Jurkat, Clone E6-1 (cell line): ENCODE measurements around the gene CYLD.

ENCODE experiments used
- DNase-seq: peaks from one replicate; pipeline ENCODE4 v3.0.0-alpha.2; 2011; ENCODE audit warnings: low read depth, low spot score
- H3K4me3 ChIP-seq: 2 replicates; pipeline ENCODE4 v1.5.1; 2011; ENCODE audit warnings: mild to moderate bottlenecking, low read length, control low read depth, moderate library complexity

Gene CYLD

DNA sequence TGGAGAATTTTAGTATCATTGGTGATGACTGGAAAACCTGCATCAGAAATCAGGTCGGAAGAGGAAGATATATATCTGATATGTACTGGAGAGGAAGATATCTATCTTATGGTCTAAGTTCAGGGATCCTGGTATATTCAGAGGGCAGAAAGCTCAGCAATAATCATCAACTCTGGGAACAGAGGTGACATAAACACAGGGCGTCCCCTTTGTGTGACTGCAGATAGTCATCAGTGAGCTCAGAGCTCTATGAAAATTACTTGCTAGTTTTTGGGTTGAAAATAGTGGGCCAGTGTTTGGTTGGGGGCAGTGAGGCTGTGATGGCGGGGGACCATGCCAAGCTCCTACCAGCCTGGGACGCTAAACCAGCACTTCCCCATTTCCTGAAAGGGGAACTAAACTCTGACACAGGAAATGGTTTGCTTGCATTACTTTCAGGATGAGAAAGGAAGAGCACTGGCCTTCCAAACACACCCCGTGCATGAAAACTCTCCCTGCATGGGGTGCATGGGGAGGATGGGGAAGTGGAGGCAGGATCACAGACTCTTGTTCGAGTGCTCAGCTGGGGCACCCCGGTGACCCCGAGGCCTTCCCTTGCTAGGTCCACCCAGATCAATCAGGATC, 32.7 kb upstream of the CYLD start:
- H3K4me3 ChIP-seq = no peak overlapping the region
- DNase-seq = no peak

GRCh38 chr16:50709980-50710379, 31.9 kb upstream of the CYLD start:
- no peak for DNase-seq
- H3K4me3 ChIP-seq = no peak overlapping the region

DNA sequence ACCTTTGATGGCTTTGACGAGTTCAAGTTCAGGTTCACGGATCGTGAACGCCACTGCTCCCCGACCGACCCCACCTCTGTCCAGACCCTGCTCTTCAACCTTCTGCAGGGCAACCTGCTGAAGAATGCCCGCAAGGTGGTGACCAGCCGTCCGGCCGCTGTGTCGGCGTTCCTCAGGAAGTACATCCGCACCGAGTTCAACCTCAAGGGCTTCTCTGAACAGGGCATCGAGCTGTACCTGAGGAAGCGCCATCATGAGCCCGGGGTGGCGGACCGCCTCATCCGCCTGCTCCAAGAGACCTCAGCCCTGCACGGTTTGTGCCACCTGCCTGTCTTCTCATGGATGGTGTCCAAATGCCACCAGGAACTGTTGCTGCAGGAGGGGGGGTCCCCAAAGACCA, 30.8 kb upstream of the CYLD start:
- no peak for DNase-seq
- no peak overlapping the region for H3K4me3 ChIP-seq

GRCh38 chr16:50711862-50712559, 29.9 kb upstream of the CYLD start:
- no peak for DNase-seq
- H3K4me3 ChIP-seq = no peak overlapping the region

DNA sequence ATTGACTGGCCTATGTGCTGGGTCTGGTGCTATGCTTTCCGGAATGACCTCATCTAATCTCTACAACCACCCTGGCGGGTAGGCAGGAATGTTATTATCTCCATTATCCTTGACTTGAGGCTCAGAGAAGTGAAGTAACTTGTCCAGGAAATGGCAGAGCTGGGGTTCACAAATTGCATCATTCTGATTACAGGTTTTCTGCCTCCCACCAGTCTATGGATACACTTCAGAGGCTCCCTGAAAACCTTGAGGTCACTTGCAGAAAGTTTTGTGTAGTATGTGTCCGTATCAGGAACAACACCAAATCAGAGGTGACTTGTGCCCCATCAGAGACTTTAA, 29.4 kb upstream of the CYLD start:
- no peak for DNase-seq
- no peak overlapping the region for H3K4me3 ChIP-seq

DNA sequence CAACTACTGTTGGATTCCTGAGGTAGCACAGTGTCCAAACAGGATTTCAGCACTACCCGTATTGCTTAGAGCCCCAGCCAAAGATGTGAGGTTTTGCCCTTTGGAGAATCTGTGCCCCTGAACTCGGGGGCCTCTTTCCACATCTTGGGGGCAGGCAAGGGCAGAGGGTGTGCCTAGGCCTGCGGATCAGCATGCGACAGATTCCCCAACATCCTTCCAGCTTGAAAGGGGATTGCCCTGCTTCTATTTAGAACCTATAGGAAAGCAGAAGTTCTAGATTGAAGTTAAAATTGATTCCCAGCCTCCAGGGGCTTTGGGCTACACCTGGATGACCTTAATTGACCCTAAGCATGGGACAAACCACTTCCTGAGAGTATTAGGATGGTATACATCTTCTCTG, 28.9 kb upstream of the CYLD start:
- DNase-seq = no peak
- H3K4me3 ChIP-seq = no peak overlapping the region

DNA sequence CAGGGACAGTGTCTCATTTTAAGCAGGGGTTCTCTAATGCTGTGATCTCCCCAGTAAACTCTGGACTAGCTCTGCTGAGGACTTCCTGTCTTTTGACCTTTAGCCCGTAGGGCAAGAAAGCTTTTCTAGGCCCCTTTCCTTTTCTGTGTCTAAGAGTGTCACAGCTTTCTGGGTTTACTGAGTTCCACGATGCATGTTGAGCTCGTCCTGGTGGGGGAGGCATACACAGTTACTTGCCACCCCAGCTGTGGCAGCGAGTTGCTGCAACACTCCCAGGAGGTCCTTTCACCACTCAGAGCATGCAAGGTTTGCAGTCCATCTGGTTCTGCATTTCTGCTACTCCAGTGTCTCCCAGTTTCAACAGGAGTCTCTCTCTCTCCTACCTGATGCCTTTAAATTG, 24.8 kb upstream of the CYLD start:
- DNase-seq = no peak
- no peak overlapping the region for H3K4me3 ChIP-seq

- DNase-seq = no peak
- H3K4me3 ChIP-seq = no peak overlapping the region
Observed at GRCh38 chr16:50717494-50717893, 24.4 kb upstream of the CYLD start.

DNA sequence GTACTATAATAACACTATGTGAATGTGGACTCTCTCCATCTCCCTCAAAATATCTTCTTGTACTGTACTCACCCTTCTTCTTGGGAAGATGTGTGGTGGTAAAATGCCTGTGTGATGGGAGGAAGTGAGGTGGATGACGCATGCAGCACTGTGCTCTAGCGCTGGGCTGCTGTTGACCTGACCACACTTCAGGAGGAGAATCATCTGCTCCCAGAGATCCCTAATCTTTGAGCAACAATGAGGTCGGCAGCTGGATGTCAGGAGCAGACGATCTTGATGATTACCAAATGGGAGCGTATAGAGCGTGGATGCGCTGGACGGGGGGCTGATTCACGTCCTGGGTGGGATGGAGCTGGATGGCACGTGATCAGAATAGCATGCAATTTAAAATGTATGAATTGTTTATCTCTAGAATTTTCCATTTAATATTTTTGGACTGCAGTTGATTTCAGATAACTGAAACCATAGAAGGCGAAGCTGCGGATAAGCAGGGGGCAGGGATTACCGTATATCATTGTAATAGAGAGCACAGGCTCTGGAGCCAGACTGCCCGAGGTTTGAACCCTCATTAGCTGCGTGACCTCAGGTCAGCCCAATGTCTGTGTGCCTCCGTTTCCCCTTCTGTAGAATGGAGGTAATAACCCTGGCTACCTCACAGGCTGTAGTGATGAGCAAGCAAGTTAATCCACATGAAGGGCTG, 23.7 kb upstream of the CYLD start:
- no peak overlapping the region for H3K4me3 ChIP-seq
- no peak for DNase-seq

DNA sequence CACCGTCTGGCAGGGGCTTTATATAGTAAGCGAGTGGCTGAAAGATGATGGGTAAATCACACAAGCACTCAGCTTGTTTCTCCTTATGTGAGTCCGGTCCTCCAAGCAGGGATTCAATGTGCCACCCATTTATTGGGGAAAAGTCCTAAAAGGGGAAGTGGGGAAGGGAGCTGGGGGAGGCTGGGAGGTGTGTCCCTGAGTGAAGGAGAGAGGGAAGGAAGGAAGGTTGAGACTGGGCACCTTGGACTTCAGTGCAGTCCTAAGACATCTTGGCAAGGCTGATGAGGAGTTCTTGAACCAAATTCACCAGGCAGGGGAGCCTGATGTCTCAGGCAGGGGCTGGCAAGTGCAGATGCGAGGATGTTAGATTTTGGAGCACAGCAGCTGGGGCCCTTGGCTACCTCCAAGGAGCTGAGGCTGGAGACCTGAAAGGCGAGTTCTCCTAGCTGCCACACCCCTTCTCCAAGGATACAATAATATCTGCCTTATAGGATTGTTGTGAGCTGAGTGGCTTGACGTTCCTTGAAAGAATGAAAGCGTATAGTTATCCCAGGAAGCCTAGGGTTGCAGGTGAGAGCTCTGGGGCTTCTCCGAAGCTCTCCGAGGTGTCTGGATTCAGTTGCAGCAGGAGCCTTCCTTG, 23.0 kb upstream of the CYLD start:
- no peak overlapping the region for H3K4me3 ChIP-seq
- no peak for DNase-seq

DNA sequence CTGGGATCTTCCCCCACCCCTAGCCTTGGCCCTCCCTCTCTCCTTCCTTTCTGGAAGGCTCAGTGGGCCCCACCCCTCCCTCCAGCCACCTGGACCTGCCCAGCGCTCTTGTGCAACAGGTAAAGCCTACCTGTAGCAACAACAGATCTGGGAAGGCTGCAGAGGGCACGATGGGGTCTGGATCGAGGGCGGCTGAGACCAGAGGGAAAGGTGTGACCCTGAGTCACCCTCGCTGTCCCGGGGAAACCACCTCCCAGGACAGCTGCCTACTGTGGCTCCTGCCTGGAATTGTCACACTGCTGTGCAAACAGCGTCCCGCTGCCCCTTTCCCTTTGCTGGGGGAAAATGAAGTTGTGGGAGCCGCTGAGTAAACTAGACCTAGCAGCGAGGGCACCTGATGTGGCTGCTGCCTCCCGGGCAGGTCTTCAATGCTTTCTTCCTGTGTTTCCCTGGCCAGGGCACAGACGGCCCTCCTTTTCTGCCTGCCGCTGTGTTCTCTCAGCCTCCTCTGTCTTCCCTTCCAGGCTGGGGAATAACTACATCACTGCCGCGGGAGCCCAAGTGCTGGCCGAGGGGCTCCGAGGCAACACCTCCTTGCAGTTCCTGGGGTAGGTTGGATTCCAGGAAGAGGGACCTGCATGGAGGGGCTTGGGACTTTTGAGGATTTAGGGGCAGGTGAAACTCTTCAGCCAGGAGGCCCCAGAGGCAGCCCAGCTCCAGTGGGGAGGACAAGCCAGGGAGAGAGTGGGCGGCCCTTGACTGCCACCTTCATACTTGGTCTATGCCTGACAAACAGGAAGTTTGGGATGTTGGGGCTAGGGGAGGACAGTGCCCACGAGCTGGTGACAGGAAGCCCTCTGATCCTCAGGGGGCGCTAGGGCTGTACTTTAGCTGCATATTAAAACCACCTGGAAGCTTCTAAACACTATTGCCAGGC, 22.2 kb upstream of the CYLD start:
- DNase-seq = no peak
- no peak overlapping the region for H3K4me3 ChIP-seq

GRCh38 chr16:50721549-50722404, 20.1 kb upstream of the CYLD start:
- DNase-seq = no peak
- H3K4me3 ChIP-seq = no peak overlapping the region

DNA sequence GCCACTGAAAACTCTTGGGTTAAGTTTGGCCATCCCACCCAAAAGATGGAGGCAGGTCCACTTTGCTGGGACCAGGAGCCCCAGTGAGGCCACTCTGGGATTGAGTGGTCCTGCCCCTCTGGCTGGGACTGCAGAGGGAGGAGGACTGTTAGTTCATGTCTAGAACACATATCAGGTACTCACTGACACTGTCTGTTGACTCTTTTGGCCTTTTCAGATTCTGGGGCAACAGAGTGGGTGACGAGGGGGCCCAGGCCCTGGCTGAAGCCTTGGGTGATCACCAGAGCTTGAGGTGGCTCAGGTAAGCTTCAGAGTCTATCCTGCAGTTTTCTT, 19.5 kb upstream of the CYLD start:
- H3K4me3 ChIP-seq = no peak overlapping the region

DNA sequence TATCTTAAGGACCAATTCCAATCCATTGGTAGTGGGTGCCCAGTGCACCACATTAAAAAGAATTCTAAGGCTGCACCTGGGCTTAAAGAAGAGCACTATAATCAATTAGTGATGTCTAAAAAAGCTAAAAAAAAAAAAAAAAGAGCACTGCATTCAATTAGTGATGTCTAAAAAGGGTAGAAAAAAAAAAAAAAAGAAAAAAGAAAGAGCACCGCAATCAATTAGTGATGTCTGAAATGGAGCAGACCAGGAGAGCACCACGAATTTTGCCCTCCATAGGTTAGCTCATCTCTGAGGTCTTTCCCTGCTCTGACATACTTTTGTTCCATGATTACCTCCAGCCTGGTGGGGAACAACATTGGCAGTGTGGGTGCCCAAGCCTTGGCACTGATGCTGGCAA, 18.9 kb upstream of the CYLD start:
- no peak overlapping the region for H3K4me3 ChIP-seq
- no peak for DNase-seq

More for the DNA sequence above, 19.5 kb upstream of the CYLD start:
- no peak for DNase-seq

DNA sequence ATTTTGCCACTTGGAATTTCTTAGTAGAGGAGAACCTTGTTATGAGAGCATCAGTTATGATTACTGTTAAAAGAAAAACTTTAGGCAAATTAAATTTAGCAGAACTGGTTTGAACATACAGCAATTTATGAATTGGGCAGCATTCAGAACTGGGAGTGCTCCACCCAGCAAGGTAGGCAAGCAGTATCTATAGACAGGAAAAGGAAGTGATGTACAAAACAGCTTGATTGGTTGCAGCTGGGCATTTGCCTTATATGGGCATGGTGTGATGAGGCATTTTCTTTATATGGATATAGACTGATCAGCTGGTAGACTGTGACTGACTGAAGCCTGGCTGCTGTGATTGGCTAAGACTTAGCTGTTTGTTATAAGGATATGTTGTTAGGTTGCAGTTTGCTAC, 17.6 kb upstream of the CYLD start:
- no peak overlapping the region for H3K4me3 ChIP-seq
- DNase-seq = no peak

DNA sequence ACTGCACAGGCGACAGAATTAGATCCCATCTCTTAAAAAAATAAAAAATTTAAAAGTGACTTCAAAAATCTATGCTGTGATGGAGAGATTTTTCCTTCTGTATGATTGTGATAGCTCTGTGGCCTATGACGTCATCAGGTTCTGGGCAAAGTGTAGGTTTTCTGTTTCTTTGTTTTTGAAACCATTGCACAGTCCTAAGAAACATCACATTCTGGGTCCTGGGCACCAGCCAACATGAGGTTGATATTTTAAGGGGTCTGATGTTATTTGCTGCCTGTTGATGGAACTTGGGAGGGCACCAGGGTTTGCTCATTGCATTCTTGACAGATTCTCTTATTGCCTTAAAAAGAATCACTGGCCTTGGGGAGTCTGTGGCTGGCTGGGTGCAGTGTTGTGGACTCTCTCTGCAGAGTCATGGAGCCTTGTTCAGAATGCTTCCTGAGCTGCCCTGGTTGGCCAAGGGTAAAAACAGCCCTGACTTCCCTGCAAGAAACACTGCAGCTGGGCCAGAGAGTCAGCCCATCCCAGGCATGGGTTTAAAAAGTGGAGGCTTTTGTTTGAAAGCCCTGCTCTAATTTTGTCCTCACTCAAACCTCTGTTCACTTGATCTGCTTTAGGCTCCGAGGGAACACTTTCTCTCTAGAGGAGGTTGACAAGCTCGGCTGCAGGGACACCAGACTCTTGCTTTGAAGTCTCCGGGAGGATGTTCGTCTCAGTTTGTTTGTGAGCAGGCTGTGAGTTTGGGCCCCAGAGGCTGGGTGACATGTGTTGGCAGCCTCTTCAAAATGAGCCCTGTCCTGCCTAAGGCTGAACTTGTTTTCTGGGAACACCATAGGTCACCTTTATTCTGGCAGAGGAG, 10.5 kb upstream of the CYLD start:
- no peak for DNase-seq
- no peak overlapping the region for H3K4me3 ChIP-seq

- no peak for DNase-seq
- H3K4me3 ChIP-seq = no peak overlapping the region
Observed at GRCh38 chr16:50731989-50732832, 9.7 kb upstream of the CYLD start.
